ENCODE measurements around the gene FERMT2.

- TF ChIP-seq, protein P1, sequence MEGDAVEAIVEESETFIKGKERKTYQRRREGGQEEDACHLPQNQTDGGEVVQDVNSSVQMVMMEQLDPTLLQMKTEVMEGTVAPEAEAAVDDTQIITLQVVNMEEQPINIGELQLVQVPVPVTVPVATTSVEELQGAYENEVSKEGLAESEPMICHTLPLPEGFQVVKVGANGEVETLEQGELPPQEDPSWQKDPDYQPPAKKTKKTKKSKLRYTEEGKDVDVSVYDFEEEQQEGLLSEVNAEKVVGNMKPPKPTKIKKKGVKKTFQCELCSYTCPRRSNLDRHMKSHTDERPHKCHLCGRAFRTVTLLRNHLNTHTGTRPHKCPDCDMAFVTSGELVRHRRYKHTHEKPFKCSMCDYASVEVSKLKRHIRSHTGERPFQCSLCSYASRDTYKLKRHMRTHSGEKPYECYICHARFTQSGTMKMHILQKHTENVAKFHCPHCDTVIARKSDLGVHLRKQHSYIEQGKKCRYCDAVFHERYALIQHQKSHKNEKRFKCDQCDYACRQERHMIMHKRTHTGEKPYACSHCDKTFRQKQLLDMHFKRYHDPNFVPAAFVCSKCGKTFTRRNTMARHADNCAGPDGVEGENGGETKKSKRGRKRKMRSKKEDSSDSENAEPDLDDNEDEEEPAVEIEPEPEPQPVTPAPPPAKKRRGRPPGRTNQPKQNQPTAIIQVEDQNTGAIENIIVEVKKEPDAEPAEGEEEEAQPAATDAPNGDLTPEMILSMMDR (IDR thresholded peaks at IDR 0.05), result no peak
- TF ChIP-seq RAD21 (conservative IDR thresholded peaks at IDR 0.05 in 1 of 2, IDR thresholded peaks at IDR 0.05 in 1 of 2) (no peak), ZNF302 (CRISPR knock-in tag; IDR thresholded peaks at IDR 0.05) (no peak), FOSL2 (IDR thresholded peaks at IDR 0.05) (no peak), FOSL2 (CRISPR knock-in tag; IDR thresholded peaks at IDR 0.05) (no peak), CHD2 (IDR thresholded peaks at IDR 0.05; ENCODE audit: low read length, partially characterized antibody) (no peak), GATA3 (IDR thresholded peaks at IDR 0.05; ENCODE audit: borderline replicate concordance) (no peak), EP300 (IDR thresholded peaks at IDR 0.05) (no peak)
Measured at GRCh38 chr14:52910572-52910971, 40.3 kb downstream of the FERMT2 start.
